Stomach (tissue), 4 donors: Measurements from ENCODE around the gene INSRR.

Source experiments
- CTCF ChIP-seq, 7 experiments: fragments of 450-650 bp in 4 of 7; fragments of 200-600 bp in 3 of 7; sonication (generic) in 3 of 7; IDR thresholded peaks; one replicate each; pipeline ENCODE4 v1.5.1; 2016 to 2019; ENCODE audit warnings: antibody characterized with exemption in 7 of 7, control low read depth in 2 of 7, mild to moderate bottlenecking in 1 of 7
- POLR2A ChIP-seq, 4 donors: fragments of 450-650 bp; IDR thresholded peaks; one replicate each; pipeline ENCODE4 v1.6.1; 2016; ENCODE audit warnings: antibody characterized with exemption in 4 of 4, control low read depth in 2 of 4, mild to moderate bottlenecking in 1 of 4, moderate library complexity in 1 of 4

GRCh38 chr1:156833603-156834002 lies 25.3 kb downstream of the INSRR start:
- TF ChIP-seq CTCF (IDR thresholded peaks at IDR 0.05) (no peak), POLR2A (IDR thresholded peaks at IDR 0.05) (no peak)
